Measurements from ENCODE around the gene SHOC2.

Gene SHOC2

DNA sequence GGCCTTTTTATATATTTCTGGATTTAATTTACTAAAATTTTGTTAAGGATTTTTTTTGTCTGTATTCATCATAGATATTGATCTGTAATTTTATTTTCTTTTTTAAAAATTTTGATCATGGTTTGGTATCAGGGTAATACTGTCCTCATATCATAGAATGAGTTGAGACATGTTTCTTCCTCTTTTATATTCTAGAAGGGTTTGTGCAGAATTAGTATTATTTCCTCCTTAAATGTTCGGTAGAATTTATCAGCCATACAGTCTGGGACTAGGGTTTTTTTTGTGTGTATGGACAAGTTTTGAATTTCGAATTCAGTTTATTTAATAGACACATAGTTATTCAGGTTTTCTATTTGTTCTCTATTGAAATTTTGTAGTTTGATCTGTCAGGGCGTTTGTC is 54.0 kb downstream of the SHOC2 start:
- H3K36me3 Mint-ChIP-seq (ENCODE audit: low read depth) = peaks cover 21% of the 10 kb centered on the region
- no peaks in the 10 kb centered on the region for H3K27me3 Mint-ChIP-seq (ENCODE audit: low read depth)
- TF ChIP-seq, protein P1, sequence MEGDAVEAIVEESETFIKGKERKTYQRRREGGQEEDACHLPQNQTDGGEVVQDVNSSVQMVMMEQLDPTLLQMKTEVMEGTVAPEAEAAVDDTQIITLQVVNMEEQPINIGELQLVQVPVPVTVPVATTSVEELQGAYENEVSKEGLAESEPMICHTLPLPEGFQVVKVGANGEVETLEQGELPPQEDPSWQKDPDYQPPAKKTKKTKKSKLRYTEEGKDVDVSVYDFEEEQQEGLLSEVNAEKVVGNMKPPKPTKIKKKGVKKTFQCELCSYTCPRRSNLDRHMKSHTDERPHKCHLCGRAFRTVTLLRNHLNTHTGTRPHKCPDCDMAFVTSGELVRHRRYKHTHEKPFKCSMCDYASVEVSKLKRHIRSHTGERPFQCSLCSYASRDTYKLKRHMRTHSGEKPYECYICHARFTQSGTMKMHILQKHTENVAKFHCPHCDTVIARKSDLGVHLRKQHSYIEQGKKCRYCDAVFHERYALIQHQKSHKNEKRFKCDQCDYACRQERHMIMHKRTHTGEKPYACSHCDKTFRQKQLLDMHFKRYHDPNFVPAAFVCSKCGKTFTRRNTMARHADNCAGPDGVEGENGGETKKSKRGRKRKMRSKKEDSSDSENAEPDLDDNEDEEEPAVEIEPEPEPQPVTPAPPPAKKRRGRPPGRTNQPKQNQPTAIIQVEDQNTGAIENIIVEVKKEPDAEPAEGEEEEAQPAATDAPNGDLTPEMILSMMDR (IDR thresholded peaks at IDR 0.05; ENCODE audit: unreplicated experiment in 3 of 3) = no peak
- H3K27ac Mint-ChIP-seq = no peak overlapping the region
- no peaks in the 10 kb centered on the region for H3K4me1 Mint-ChIP-seq
- H3K4me3 Mint-ChIP-seq = no peak overlapping the region
- no peaks in the 10 kb centered on the region for H3K9me3 Mint-ChIP-seq

DNA sequence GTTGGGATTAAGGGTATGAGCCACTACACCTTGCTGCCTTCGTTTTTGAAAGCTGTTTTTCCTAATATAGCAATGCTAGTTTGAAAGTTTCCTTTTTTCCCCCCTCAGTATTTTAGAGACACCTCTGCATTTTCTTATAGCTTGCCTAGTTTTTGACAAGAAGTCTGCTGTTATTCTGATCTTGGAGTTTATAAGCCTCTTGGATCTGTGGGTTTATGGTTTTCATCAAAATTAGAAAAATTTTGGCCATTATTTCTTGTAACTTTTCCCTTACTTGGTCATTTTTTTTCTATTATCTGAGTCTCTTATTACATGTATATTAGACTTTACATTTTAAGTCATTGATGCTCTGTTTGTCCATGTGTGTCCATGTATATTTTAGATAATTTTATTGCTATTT is 57.2 kb downstream of the SHOC2 start:
- TF ChIP-seq, protein P1 (IDR thresholded peaks at IDR 0.05; ENCODE audit: unreplicated experiment in 3 of 3) = no peak
- Mint-ChIP-seq H3K36me3 (ENCODE audit: low read depth) (peaks cover 45% of the 10 kb centered on the region), H3K27ac (no peak overlapping the region)

DNA sequence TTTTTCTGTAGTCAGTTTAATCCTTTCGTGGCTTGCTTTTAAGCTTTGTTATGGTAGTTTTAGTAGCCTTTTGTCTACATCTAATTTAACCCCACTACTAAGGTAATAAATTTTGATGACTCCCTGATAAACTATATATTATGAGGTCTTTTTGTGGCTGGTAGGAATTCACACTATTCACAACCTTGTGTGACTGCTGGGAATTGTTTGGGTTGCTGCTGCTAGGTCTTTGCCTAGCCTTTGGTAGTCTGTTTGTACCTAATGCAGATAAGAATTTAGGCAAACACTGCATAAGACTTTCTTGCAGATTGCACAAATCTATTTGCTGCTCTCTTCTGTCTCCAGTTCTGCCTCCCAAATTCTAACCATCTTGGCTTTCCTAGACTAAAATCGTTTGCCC is 58.3 kb downstream of the SHOC2 start:
- TF ChIP-seq, protein P1 (IDR thresholded peaks at IDR 0.05; ENCODE audit: unreplicated experiment in 3 of 3) = no peak
- peaks cover 45% of the 10 kb centered on the region for H3K36me3 Mint-ChIP-seq (ENCODE audit: low read depth)
- no peak overlapping the region for H3K27ac Mint-ChIP-seq
- H3K27me3 Mint-ChIP-seq (ENCODE audit: low read depth) = no peaks in the 10 kb centered on the region
- no peaks in the 10 kb centered on the region for H3K4me1 Mint-ChIP-seq
- peaks cover 2% of the 10 kb centered on the region for H3K9me3 Mint-ChIP-seq
- H3K4me3 Mint-ChIP-seq = no peak overlapping the region

More for the DNA sequence above, 57.2 kb downstream of the SHOC2 start:
- Mint-ChIP-seq H3K4me1 (no peaks in the 10 kb centered on the region), H3K27me3 (ENCODE audit: low read depth) (no peaks in the 10 kb centered on the region), H3K4me3 (no peak overlapping the region), H3K9me3 (peaks cover 2% of the 10 kb centered on the region)

DNA sequence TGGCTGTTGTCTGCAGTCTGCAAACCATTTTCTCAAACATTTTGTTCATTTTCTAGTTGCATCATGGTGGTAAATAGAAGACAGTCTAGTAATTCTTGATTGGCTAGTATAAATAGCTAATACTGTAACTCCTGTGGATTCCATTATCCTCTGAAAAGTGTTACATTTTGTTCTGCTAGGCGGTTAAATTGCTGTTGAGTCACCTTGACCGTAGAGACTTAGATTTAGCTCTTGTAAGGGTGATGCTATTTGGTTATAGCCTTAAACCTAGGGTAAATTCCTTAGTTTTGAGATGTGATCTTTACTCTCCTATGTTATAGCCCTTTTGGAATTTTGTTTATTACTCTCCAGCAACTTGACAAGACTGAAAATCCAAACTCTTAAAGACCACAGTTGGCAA is 58.8 kb downstream of the SHOC2 start:
- Mint-ChIP-seq H3K9me3 (peaks cover 2% of the 10 kb centered on the region), H3K27me3 (ENCODE audit: low read depth) (no peaks in the 10 kb centered on the region), H3K36me3 (ENCODE audit: low read depth) (peaks cover 48% of the 10 kb centered on the region), H3K27ac (no peak overlapping the region), H3K4me3 (no peak overlapping the region), H3K4me1 (no peaks in the 10 kb centered on the region)
- TF ChIP-seq, protein P1 (IDR thresholded peaks at IDR 0.05; ENCODE audit: unreplicated experiment in 3 of 3) = no peak

DNA sequence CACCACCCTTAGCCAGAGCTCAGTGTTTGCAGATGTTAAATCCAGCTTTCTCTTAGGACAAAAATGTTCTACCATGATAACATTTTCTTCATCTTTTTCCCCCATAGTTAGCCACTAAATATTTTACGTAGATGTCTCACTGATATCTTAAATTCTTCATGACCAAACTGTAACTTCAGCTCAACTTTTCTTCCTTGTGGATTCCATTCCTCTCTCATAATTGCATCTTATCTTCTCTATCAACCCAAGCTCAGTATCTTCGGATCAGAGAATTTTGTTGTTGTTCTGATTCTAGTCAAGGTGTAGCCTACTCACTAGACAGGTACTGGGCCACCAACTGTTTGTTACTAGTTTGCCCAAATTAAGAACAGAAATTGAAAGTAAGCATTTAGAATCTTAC is 60.2 kb downstream of the SHOC2 start:
- peaks cover 56% of the 10 kb centered on the region for H3K36me3 Mint-ChIP-seq (ENCODE audit: low read depth)
- TF ChIP-seq, protein P1 (IDR thresholded peaks at IDR 0.05; ENCODE audit: unreplicated experiment in 3 of 3) = no peak
- H3K9me3 Mint-ChIP-seq = peaks cover 2% of the 10 kb centered on the region
- H3K27me3 Mint-ChIP-seq (ENCODE audit: low read depth) = no peaks in the 10 kb centered on the region
- H3K27ac Mint-ChIP-seq = no peak overlapping the region
- H3K4me3 Mint-ChIP-seq = no peak overlapping the region
- H3K4me1 Mint-ChIP-seq = peaks cover 1% of the 10 kb centered on the region

DNA sequence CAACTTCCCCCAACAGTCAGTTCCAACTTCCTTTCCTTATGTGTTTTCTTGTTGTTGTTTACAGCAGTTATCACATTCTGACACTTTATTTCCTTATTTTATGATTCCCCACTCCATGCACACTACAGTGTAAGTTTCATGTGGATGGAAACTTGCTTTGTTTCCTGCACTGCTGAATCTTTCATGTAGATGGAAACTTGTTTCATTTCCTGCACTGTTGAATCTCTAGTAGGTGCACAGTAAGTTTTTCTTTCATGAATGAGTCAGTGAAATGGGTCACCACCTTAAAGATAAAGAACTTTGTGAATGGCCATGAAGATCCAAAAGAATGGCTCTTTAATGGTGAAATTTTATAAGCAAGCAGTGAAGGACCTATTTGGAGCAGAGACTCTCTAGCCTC is 61.4 kb downstream of the SHOC2 start:
- H3K36me3 Mint-ChIP-seq (ENCODE audit: low read depth) = peaks cover 56% of the 10 kb centered on the region
- no peak overlapping the region for H3K27ac Mint-ChIP-seq
- H3K4me1 Mint-ChIP-seq = peaks cover 4% of the 10 kb centered on the region
- TF ChIP-seq, protein P1 (IDR thresholded peaks at IDR 0.05; ENCODE audit: unreplicated experiment in 3 of 3) = no peak
- no peaks in the 10 kb centered on the region for H3K27me3 Mint-ChIP-seq (ENCODE audit: low read depth)
- peaks cover 2% of the 10 kb centered on the region for H3K9me3 Mint-ChIP-seq
- H3K4me3 Mint-ChIP-seq = no peak overlapping the region

All from nephron (organoid).